ENCODE results near the gene SHANK1. TPM values are rescaled to one million over a fixed set of nuclear protein-coding genes. Genes with fewer than 3 reads are reported as not detected.
"Not testable (repeated sequence)": the region's sequence is repeated elsewhere in the genome, so short reads cannot be mapped to it uniquely, and the experiment has no call there.

The SHANK1 gene
- polyA plus RNA-seq, 6 donors from 2014 or later = not detected

DNA sequence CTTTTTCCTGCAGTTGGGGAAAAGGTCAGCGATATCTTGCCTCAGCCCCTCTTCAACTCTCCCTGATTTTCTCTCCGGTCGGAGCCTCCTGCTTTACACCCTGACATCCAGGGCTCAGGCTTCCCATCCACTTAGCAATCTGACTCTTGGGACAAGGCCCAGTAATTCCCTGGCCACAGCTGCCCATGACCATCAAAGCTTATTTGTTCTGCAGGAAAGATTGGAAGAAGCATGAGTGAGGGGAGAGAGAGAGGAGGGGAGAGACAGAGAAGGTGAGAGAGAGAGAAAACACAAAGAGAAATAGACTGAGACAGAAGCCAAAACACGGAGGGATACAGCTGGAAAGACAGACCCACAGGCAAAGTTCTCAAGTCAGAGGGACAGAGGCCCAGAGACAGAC is 93.6 kb downstream of the SHANK1 start:
- Mint-ChIP-seq H3K4me3 (no peak overlapping the region), H3K27ac (no peak overlapping the region), H3K36me3 (no peaks in the 10 kb centered on the region), H3K9me3 (peaks cover 0 to 3% (median 0%) of the 10 kb centered on the region in 7 donors), H3K4me1 (no peaks in the 10 kb centered on the region), H3K27me3 (peaks cover 20 to 41% (median 24%) of the 10 kb centered on the region in 3 donors)
- ATAC-seq (ENCODE audit: low read depth in 2 of 2) (no peak), DNase-seq (no peak)

DNA sequence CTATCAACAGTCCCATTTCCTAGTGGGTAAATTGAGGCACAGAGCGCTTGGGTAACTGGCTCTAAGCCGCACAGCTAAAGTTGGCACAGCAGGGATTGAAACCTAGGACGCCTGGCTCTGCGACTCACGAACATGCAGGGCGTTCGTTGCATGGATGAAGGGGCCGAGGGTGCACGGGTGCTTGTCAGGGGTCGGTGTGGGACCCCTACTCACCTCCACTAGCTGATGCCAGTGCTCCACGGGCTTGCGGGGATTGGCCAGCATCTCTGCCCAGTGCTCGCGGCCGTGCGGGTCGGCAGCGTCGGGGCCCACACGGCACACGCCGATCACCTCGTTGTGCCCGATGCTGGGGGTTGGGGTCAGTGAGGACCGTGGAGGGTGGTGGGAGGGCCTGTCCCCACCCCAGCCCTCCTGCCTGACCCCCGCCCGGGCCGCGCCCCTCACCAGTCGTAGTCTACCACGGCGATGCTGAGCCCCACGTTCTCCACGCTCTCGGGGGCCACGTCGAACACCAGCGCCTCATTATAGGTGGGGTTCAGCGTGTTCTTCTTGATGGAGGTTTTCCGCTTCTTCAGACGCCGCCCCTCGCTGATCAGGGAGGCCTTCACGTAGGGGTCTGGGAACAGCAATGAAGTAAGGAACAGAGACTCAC is 94.5 kb downstream of the SHANK1 start:
- Mint-ChIP-seq H3K9me3 (peaks cover 0 to 3% (median 0%) of the 10 kb centered on the region in 7 donors), H3K4me3 (no peak overlapping the region), H3K27me3 (peaks cover 15 to 31% (median 16%) of the 10 kb centered on the region in 3 donors), H3K36me3 (no peaks in the 10 kb centered on the region), H3K4me1 (no peaks in the 10 kb centered on the region), H3K27ac (no peak overlapping the region)
- ATAC-seq (ENCODE audit: low read depth in 2 of 2) = no peak
- no peak for DNase-seq

DNA sequence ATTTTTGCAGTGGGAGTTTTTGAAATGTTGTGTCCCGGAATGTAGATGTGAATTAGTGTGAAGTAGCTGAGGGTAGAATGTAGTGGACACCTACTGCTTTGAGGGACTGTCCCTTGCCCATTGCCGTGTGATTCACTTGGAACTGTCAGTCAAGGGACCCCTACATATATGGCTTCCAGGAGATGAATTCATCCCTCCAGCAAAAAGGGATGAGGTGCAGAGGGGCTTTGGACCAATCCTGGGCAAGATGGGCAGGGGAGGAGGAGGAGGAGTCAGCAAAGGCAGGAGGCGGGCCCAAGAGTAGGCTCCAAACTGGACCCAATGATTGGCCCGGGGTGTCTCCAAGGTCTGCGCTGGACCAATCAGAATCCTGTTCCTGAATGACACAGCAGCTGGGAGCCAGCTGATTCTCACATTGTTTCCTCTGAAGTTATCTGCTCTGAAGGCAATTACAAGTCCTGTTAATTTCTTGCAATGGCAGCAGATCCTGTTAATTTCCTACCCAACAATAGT is 99.2 kb downstream of the SHANK1 start:
- peaks cover 0 to 14% (median 0%) of the 10 kb centered on the region in 3 donors for H3K27me3 Mint-ChIP-seq
- not testable (repeated sequence) for H3K4me1 Mint-ChIP-seq; H3K27ac Mint-ChIP-seq; H3K9me3 Mint-ChIP-seq; H3K4me3 Mint-ChIP-seq; H3K36me3 Mint-ChIP-seq; DNase-seq; ATAC-seq (ENCODE audit: low read depth in 2 of 2)

DNA sequence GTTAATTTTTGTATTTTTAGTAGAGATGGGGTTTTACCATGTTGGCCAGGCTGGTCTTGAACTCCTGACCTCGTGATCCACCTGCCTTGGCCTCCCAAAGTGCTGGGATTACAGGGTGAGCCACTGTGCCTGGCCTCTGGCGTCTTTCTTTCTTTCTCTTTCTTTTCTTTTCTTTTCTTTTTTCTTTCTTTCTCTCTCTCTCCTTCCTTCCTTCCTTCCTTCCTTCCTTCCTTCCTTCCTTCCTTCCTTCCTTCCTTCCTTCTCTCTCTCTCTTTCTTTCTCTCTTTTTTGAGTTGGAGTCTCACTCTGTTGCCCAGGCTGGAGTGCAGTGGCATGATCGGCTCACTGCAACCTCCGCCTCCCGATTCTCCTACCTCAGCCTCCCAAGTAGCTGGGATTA is 100.4 kb downstream of the SHANK1 start:
- not testable (repeated sequence) for H3K4me1 Mint-ChIP-seq; ATAC-seq (ENCODE audit: low read depth in 2 of 2); H3K9me3 Mint-ChIP-seq; H3K36me3 Mint-ChIP-seq; DNase-seq; H3K4me3 Mint-ChIP-seq
- Mint-ChIP-seq H3K27ac (peak overlapping the region in 1 of 6 donors; percentile 88), H3K27me3 (peaks cover 0 to 18% (median 0%) of the 10 kb centered on the region in 3 donors)

DNA sequence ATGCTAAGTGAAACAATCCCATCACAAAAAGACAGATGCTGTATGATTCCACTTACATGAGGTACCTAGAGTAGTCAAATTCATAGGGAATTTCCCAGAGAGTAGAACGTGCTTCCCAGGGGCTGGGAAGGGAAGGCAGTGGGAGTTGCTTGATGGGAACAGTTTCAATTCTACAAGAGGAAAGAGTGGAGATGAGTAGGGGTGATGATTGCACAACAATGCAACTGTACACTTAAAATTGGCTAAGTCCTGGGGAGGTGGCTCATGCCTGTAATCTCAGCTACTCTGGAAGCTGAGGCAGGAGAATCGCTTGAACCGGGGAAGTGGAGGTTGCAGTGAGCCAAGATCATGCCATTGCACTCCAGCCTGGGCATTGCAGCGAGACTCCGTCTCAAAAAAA is 101.2 kb downstream of the SHANK1 start:
- not testable (repeated sequence) for H3K27ac Mint-ChIP-seq, H3K4me1 Mint-ChIP-seq

DNA sequence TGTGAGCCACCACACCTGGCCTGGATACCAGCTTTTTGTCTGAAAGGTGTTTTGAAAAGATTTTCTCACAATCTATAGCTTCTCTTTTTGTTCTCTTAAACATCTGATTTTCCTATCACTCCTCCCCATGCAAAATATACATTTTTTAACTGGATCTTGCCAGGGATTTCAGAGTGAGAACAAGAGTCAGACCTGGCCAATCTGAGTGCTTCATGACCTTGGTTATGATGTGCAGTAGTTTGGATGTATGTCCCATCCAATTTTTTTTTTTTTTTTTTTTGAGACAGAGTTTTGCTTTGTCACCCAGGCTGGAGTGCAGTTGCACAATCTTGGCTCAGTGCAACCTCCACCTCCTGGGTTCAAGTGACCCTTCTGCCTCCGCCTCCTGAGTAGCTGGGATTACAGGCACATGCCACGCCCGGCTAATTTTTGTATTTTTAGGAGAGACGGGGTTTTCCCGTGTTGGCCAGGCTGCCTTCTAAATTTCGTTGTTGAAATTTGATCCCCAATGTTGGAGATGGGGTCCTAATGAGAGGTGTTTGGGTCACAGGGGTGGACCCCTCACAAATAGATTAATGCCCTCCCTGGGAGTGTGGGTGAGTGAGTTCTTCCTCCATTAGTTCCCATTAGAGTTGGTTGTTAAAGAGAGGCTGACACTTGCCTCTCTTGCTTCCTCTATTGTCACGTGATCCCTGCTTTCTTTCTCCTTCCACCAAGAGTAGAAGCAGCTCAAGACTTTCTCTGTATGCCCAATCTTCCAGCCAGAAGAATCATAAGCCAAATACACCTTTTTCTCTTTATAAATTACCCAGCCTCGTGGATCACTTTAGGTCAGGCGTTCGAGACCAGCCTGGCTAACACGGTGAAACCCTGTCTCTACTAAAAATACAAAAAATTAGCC is 106.8 kb downstream of the SHANK1 start:
- H3K36me3 Mint-ChIP-seq = not testable (repeated sequence)

More for the DNA sequence above, 101.2 kb downstream of the SHANK1 start:
- H3K36me3 Mint-ChIP-seq; H3K9me3 Mint-ChIP-seq; DNase-seq; H3K4me3 Mint-ChIP-seq; ATAC-seq (ENCODE audit: low read depth in 2 of 2): not testable (repeated sequence)
- H3K27me3 Mint-ChIP-seq = peaks cover 0 to 19% (median 6%) of the 10 kb centered on the region in 3 donors

More for the DNA sequence above, 106.8 kb downstream of the SHANK1 start:
- H3K4me1 Mint-ChIP-seq; H3K27ac Mint-ChIP-seq; ATAC-seq (ENCODE audit: low read depth in 2 of 2); DNase-seq; H3K4me3 Mint-ChIP-seq: not testable (repeated sequence)
- peaks cover 5 to 34% (median 18%) of the 10 kb centered on the region in 3 donors for H3K27me3 Mint-ChIP-seq
- peaks cover 0 to 16% (median 9%) of the 10 kb centered on the region in 7 donors for H3K9me3 Mint-ChIP-seq

Other genes starting within 250 kb of the SHANK1 start
- 10 to 100 TPM in 1 of 6 donors, 1 to 10 TPM in 5; 7.0 to 11.9 (median 8.6) TPM for gene EMC10, start 243.3 kb downstream of the SHANK1 start, polyA plus RNA-seq (ENCODE audit: low read depth in 6 of 6)
- gene GARIN5A, start 243.0 kb downstream of the SHANK1 start, polyA plus RNA-seq (ENCODE audit: low read depth in 6 of 6) = 1 to 10 TPM in 1 of 6 donors, under 1 TPM in 4, not detected in 1; 0.38 to 2.2 (median 0.50) TPM
- 10 to 100 TPM in 5 of 6 donors, 1 to 10 TPM in 1; 9.8 to 20.7 (median 12.2) TPM for gene JOSD2, start 208.6 kb downstream of the SHANK1 start, polyA plus RNA-seq (ENCODE audit: low read depth in 6 of 6)
- not detected for gene ASPDH, start 205.9 kb downstream of the SHANK1 start, polyA plus RNA-seq (ENCODE audit: low read depth in 6 of 6)
- gene LRRC4B, start 151.4 kb downstream of the SHANK1 start, polyA plus RNA-seq (ENCODE audit: low read depth in 6 of 6) = under 1 TPM in 1 of 6 donors, not detected in 5; 0.10 TPM
- under 1 TPM in 1 of 6 donors, not detected in 5; 0.11 TPM for gene SYT3, start 79.9 kb downstream of the SHANK1 start, polyA plus RNA-seq (ENCODE audit: low read depth in 6 of 6)
- 1 to 10 TPM in 2 of 6 donors, not detected in 4; 1.1 to 1.2 TPM for gene C19orf81, start 70.4 kb downstream of the SHANK1 start, polyA plus RNA-seq (ENCODE audit: low read depth in 6 of 6)
- gene CLEC11A, start 3.6 kb upstream of the SHANK1 start, polyA plus RNA-seq (ENCODE audit: low read depth in 6 of 6) = 1 to 10 TPM in 2 of 6 donors, under 1 TPM in 4; 0.49 to 1.1 (median 0.69) TPM
- gene GPR32, start 50.7 kb upstream of the SHANK1 start, polyA plus RNA-seq (ENCODE audit: low read depth in 6 of 6) = not detected
- not detected for gene ACP4, start 70.6 kb upstream of the SHANK1 start, polyA plus RNA-seq (ENCODE audit: low read depth in 6 of 6)
- 1 to 10 TPM; 1.2 to 6.7 (median 2.0) TPM for gene KLK1, start 104.0 kb upstream of the SHANK1 start, polyA plus RNA-seq (ENCODE audit: low read depth in 6 of 6)
- not detected for gene KLK15, start 113.8 kb upstream of the SHANK1 start, polyA plus RNA-seq (ENCODE audit: low read depth in 6 of 6)
- not detected for gene KLK3, start 135.1 kb upstream of the SHANK1 start, polyA plus RNA-seq (ENCODE audit: low read depth in 6 of 6)
- gene KLK2, start 153.6 kb upstream of the SHANK1 start, polyA plus RNA-seq (ENCODE audit: low read depth in 6 of 6) = under 1 TPM in 2 of 6 donors, not detected in 4; 0.36 to 0.47 TPM
- gene KLK4, start 191.6 kb upstream of the SHANK1 start, polyA plus RNA-seq (ENCODE audit: low read depth in 6 of 6) = under 1 TPM in 1 of 6 donors, not detected in 5; 0.56 TPM
- gene KLK5, start 233.2 kb upstream of the SHANK1 start, polyA plus RNA-seq (ENCODE audit: low read depth in 6 of 6) = not detected
- not detected for gene KLK6, start 249.8 kb upstream of the SHANK1 start, polyA plus RNA-seq (ENCODE audit: low read depth in 6 of 6)